K562 (cell line): ENCODE measurements around the gene AHCYL1. TPM values are rescaled to one million over a fixed set of nuclear protein-coding genes. Genes with fewer than 3 reads are reported as not detected.

Source experiments
- ATAC-seq: fragments of 200-7000 bp; cut with Tn5 transposase; 3 replicates; pipeline ENCODE4 v1.9.1; 2020; ENCODE audit warnings: moderate library complexity
- BruUV-seq: library from RNA; stranded (reverse); fragments of 400-500 nt; replicated peaks from 2 replicates; lab custom pipeline; 2021; lab: Mats Ljungman, UMichigan
- CTCF ChIA-PET: fragments of 300-600 bp; formaldehyde crosslinking; extraction: SDS; loops from one replicate; lab custom pipeline; 2021; ENCODE audit warnings: low intra/inter-chr PET ratio; lab: Yijun Ruan, JAX
- POLR2A ChIA-PET: fragments of 300-600, 350-650 bp; sonication (Branson Sonifier 250); formaldehyde crosslinking; extraction: SDS; loops from one replicate; lab custom pipeline; 2021; ENCODE audit warnings: antibody characterized with exemption, inconsistent platforms; lab: Yijun Ruan, JAX
- DNase-seq, 4 experiments: peaks; one replicate each; pipeline versions ENCODE4 v3.0.0 to v3.0.0-alpha.2; 2011 to 2018; ENCODE audit warnings: low spot score in 3 of 4, mixed read lengths in 3 of 4; ENCODE audit errors: extremely low read depth in 1 of 4
- FAIRE-seq: peaks from 2 replicates; lab custom pipeline; 2011; peaks lifted over from hg19 to GRCh38; lab: Jason Lieb, UNC
- H2AFZ ChIP-seq: 2 replicates; pipeline ENCODE4 v1.6.0; 2011; ENCODE audit warnings: low read depth, low read length, control low read depth, inconsistent platforms
- H3K27ac ChIP-seq: fragments of 200-600 bp; 3 replicates; pipeline ENCODE4 v1.8.0; 2011; ENCODE audit warnings: low read depth, mild to moderate bottlenecking, control low read depth, inconsistent platforms, low read length, moderate library complexity, mixed read lengths; ENCODE audit errors: extremely low read depth
- H3K27me3 ChIP-seq, 2 experiments: fragments of 300-600 bp in 1 of 2; 2 replicates in 1 of 2; 3 replicates in 1 of 2; pipeline versions ENCODE4 v1.6.0 to v1.8.0; 2011; ENCODE audit warnings: inconsistent platforms in 2 of 2, low read length in 2 of 2, mild to moderate bottlenecking in 1 of 2, mixed read lengths in 1 of 2, moderate library complexity in 1 of 2; ENCODE audit not compliant: control insufficient read depth in 2 of 2, insufficient read depth in 2 of 2
- H3K36me3 ChIP-seq: fragments of 300-600 bp; 3 replicates; pipeline ENCODE4 v1.8.0; 2011; ENCODE audit warnings: mild to moderate bottlenecking, low read length, inconsistent platforms; ENCODE audit not compliant: control insufficient read depth, insufficient read depth
- H3K4me1 ChIP-seq, 2 experiments: fragments of 200-600 bp in 1 of 2; replicated peaks in 1 of 2; 2 replicates in 1 of 2; 3 replicates in 1 of 2; pipeline versions ENCODE4 v1.5.1 to v1.8.0; 2011; ENCODE audit warnings: inconsistent platforms in 2 of 2, low read length in 2 of 2, mild to moderate bottlenecking in 1 of 2, mixed read lengths in 1 of 2, moderate library complexity in 1 of 2; ENCODE audit not compliant: control insufficient read depth in 2 of 2, insufficient read depth in 2 of 2
- H3K4me2 ChIP-seq: 2 replicates; pipeline ENCODE4 v1.6.1; 2011; ENCODE audit warnings: low read length, control low read depth, inconsistent platforms, mixed read lengths; ENCODE audit not compliant: insufficient read depth
- H3K4me3 ChIP-seq: fragments of 200-600 bp; sonication (generic), shearing (Covaris generic); 2 replicates; pipeline ENCODE4 v1.5.1; 2016; ENCODE audit warnings: control low read depth, inconsistent platforms
- H3K79me2 ChIP-seq: fragments of 200-600 bp; 3 replicates; pipeline ENCODE4 v1.8.0; 2011; ENCODE audit warnings: low read length, inconsistent platforms; ENCODE audit not compliant: control insufficient read depth, insufficient read depth
- H3K9ac ChIP-seq, 2 experiments: 2 replicates each; pipeline versions ENCODE4 v1.6.0 to v1.6.1; 2011; ENCODE audit warnings: low read depth in 2 of 2, low read length in 2 of 2, control low read depth in 1 of 2, inconsistent platforms in 1 of 2, mild to moderate bottlenecking in 1 of 2, mixed read lengths in 1 of 2; ENCODE audit not compliant: insufficient read depth in 1 of 2
- H3K9me1 ChIP-seq: one replicate; pipeline ENCODE4 v1.6.0; 2011; ENCODE audit warnings: inconsistent platforms, mild to moderate bottlenecking, low read length, moderate library complexity; ENCODE audit not compliant: control insufficient read depth, insufficient read depth
- H3K9me3 ChIP-seq: replicated peaks from 2 replicates; pipeline ENCODE4 v1.5.1; 2011; ENCODE audit warnings: low read depth, low read length, inconsistent platforms; ENCODE audit not compliant: control insufficient read depth, insufficient read depth
- H4K20me1 ChIP-seq: replicated peaks from 2 replicates; pipeline ENCODE4 v1.6.1; 2011; ENCODE audit warnings: low read length, inconsistent platforms, mixed read lengths; ENCODE audit not compliant: control insufficient read depth, insufficient read depth
- ARID1B ChIP-seq: fragments of 450-650 bp; IDR thresholded peaks from 2 replicates; pipeline ENCODE4 v1.6.1; 2016; ENCODE audit warnings: antibody characterized with exemption, mild to moderate bottlenecking, inconsistent platforms
- BDP1 ChIP-seq: IDR thresholded peaks from 3 replicates; pipeline ENCODE4 v1.6.1; 2011; ENCODE audit not compliant: insufficient read length, insufficient read depth
- GATA2 ChIP-seq: sonication (generic); formaldehyde crosslinking; IDR thresholded peaks from 2 replicates; pipeline ENCODE4 v1.4.0; 2020; ENCODE audit warnings: mild to moderate bottlenecking, missing genetic modification reagents
- HNRNPH1 ChIP-seq: fragments of 200-400 bp; formaldehyde crosslinking; optimal IDR thresholded peaks from 2 replicates; pipeline ENCODE3; 2017; ENCODE audit warnings: low read depth, mild to moderate bottlenecking, low read length, moderate library complexity
- IRF2 ChIP-seq: sonication (generic); formaldehyde crosslinking; IDR thresholded peaks from 2 replicates; pipeline ENCODE4 v1.8.1; 2022; ENCODE audit warnings: mild to moderate bottlenecking, missing genetic modification reagents
- KLF1 ChIP-seq: fragments of 450-650 bp; IDR thresholded peaks from 2 replicates; pipeline ENCODE4 v1.6.1; 2016; ENCODE audit warnings: missing genetic modification characterization, missing compliant biosample characterization
- MED1 ChIP-seq: sonication (generic); formaldehyde crosslinking; IDR thresholded peaks from 2 replicates; pipeline ENCODE4 v1.8.1; 2023; ENCODE audit warnings: missing genetic modification reagents, borderline replicate concordance
- MXD1 ChIP-seq: fragments of 250-450 bp; sonication (Bioruptor Pico); IDR thresholded peaks from 2 replicates; pipeline ENCODE4 v1.8.0; 2021; ENCODE audit warnings: borderline replicate concordance, mild to moderate bottlenecking, moderate library complexity; ENCODE audit not compliant: poor library complexity, severe bottlenecking
- MYBL2 ChIP-seq, 2 experiments: fragments of 450-650 bp in 1 of 2; sonication (generic) in 1 of 2; formaldehyde crosslinking in 1 of 2; IDR thresholded peaks; 2 replicates each; pipeline versions ENCODE4 v1.6.1 to v1.8.1; 2017 to 2022; ENCODE audit warnings: borderline replicate concordance in 1 of 2, inconsistent platforms in 1 of 2, low read depth in 1 of 2, mild to moderate bottlenecking in 1 of 2, missing genetic modification reagents in 1 of 2, moderate library complexity in 1 of 2
- NUFIP1 ChIP-seq: fragments of 450-650 bp; IDR thresholded peaks from 2 replicates; pipeline ENCODE4 v1.6.1; 2018; ENCODE audit not compliant: partially characterized antibody
- OTX1 ChIP-seq: fragments of 450-650 bp; formaldehyde crosslinking; IDR thresholded peaks from 2 replicates; pipeline ENCODE4 v1.4.0; 2022; ENCODE audit warnings: mild to moderate bottlenecking
- U2AF1 ChIP-seq: fragments of 200-400 bp; formaldehyde crosslinking; optimal IDR thresholded peaks from 2 replicates; pipeline ENCODE3; 2017; ENCODE audit warnings: mild to moderate bottlenecking, low read depth, low read length, moderate library complexity
- XRCC5 ChIP-seq: fragments of 200-400 bp; formaldehyde crosslinking; IDR thresholded peaks from 2 replicates; pipeline ENCODE4 v1.6.1; 2017; ENCODE audit warnings: low read depth, mild to moderate bottlenecking, low read length
- ZNF174 ChIP-seq: fragments of 250-450 bp; sonication (Bioruptor Pico); IDR thresholded peaks from 2 replicates; pipeline ENCODE4 v1.4.0; 2020; ENCODE audit warnings: mild to moderate bottlenecking
- ZNF224 ChIP-seq: sonication (generic); formaldehyde crosslinking; IDR thresholded peaks from 2 replicates; pipeline ENCODE4 v1.8.0; 2022; ENCODE audit warnings: mild to moderate bottlenecking, missing genetic modification reagents
- ZNF274 ChIP-seq: IDR thresholded peaks from 2 replicates; pipeline ENCODE4 v1.6.1; 2011; ENCODE audit warnings: low read depth, mild to moderate bottlenecking, low read length, moderate library complexity, borderline replicate concordance
- ZNF639 ChIP-seq, 2 experiments: fragments of 200-800 bp in 1 of 2; sonication (Bioruptor generic) in 1 of 2; sonication (generic) in 1 of 2; formaldehyde crosslinking in 1 of 2; IDR thresholded peaks in 1 of 2; conservative IDR thresholded peaks in 1 of 2; 2 replicates each; pipeline versions ENCODE4 v1.5.0 to v1.6.1; 2016 to 2020; ENCODE audit warnings: missing compliant biosample characterization in 1 of 2, missing genetic modification characterization in 1 of 2, missing genetic modification reagents in 1 of 2
- ZNF668 ChIP-seq: fragments of 250-450 bp; sonication (Bioruptor Pico); IDR thresholded peaks from 2 replicates; pipeline ENCODE4 v1.8.0; 2022; ENCODE audit warnings: mild to moderate bottlenecking, inconsistent platforms
- WGBS: fragments of 100-300 bp; shearing (Covaris generic); methylation state at CpG from one replicate; pipeline ENCODE4 v1.1.6; 2016; ENCODE audit warnings: low coverage, mixed read lengths; ENCODE audit not compliant: insufficient coverage; ENCODE audit errors: missing lambda C conversion rate; 5-methylcytosine and 5-hydroxymethylcytosine counted together
- in situ Hi-C: fragments of 300-500 bp; cut with MboI; formaldehyde crosslinking; loops from 4 replicates; pipeline ENCODE4 v1.15.0; 2018; ENCODE audit warnings: inconsistent platforms, mixed read lengths
- intact Hi-C: fragments of 100-400 bp; cut with micrococcal nuclease; formaldehyde crosslinking; loops from 2 replicates; pipeline ENCODE4 v1.14.2; 2022
- polyA plus RNA-seq, 8 experiments: library from polyadenylated mRNA; depleted of rRNA in 4 of 8; stranded (reverse) in 5 of 8; unstranded in 3 of 8; fragments of >200 nt; fragmentation: Nextera tagmentation in 2 of 8; fragmentation: Illumina TruSeq in 1 of 8; extraction: Ambion mirVana in 2 of 8; extraction: Trizol in 1 of 8; gene quantifications; 2 replicates each; pipeline versions ENCODE4 v1.2.1 to v1.2.3, GENCODE V29; 2011 to 2014; ENCODE audit warnings: inconsistent platforms in 1 of 8, missing spikeins in 1 of 8
- total RNA-seq, 7 experiments: library from RNA; depleted of rRNA in 6 of 7; stranded (reverse); fragments of >200 nt in 6 of 7; fragmentation: Illumina TruSeq in 2 of 7; extraction: Trizol in 2 of 7; gene quantifications; 2 replicates each; pipeline versions ENCODE4 v1.2.1 to v1.2.3, GENCODE V29; 2011 to 2021; ENCODE audit warnings: low replicate concordance in 1 of 7

AHCYL1 gene
- total and polyA plus RNA-seq, 9 of the 15 experiments (the other 6 are each of a cell fraction or from before 2014, with no cell fraction given) = 27.3 to 118 (median 44.5) TPM

DNA sequence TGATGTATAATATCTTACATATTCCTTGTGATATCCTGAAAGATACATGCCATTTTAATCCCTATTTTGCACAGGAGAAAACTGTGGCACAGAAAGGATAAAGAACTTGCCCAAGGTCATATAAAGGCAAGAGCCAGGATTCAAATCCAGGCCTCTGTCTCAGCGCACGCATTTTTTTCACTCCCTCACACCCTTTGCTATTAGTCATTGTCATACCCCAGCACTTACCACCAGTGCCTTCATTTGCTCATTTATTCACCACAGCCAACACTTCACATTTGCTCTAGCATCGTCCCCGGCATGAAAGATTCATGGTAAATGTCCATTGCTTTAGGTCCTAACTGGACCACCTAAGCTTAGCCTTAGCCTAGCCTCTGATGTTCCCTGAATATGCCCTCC lies 71.7 kb downstream of the AHCYL1 start:
- FAIRE-seq = no peak
- H3K9me3 ChIP-seq = no peaks in the 10 kb centered on the region
- H3K36me3 ChIP-seq = peaks cover 71% of the 10 kb centered on the region
- DNase-seq = no peak
- intact Hi-C loops (loop anchor here (10.0 kb wide), 1 partner anchor 409 kb away; no protein-coding TSS in a partner anchor), in situ Hi-C loops (no loop called here)
- peaks cover 24 to 29% of the 10 kb centered on the region in 2 experiments for H3K4me1 ChIP-seq
- ATAC-seq = no peak
- TF ChIP-seq GATA2 (CRISPR knock-in tag) (no peak), OTX1 (CRISPR knock-in tag) (no peak), IRF2 (CRISPR knock-in tag) (no peak), ZNF668 (no peak), MED1 (no peak), ZNF639 (CRISPR knock-in tag; conservative IDR thresholded peaks at IDR 0.05 in 1 of 2, IDR thresholded peaks at IDR 0.05 in 1 of 2) (no peak), MYBL2 (IDR thresholded peaks at IDR 0.05; ENCODE audit: low read depth) (no peak), MYBL2 (CRISPR knock-in tag; IDR thresholded peaks at IDR 0.05; ENCODE audit: borderline replicate concordance) (no peak), U2AF1 (no peak), ZNF174 (CRISPR knock-in tag) (no peak), ZNF224 (no peak), XRCC5 (no peak), KLF1 (tag) (no peak), HNRNPH1 (no peak), NUFIP1 (no peak), ZNF274 (no peak), BDP1 (no peak), ARID1B (no peak), MXD1 (CRISPR knock-in tag) (no peak)
- POLR2A ChIA-PET = interaction anchor here (0.6 to 18.1 kb wide), 3 partner anchors 20 to 488 kb away, joined by 3 to 200 read pairs (median 3); partner anchors contain the start of gene STRIP1
- H3K79me2 ChIP-seq = no peaks in the 10 kb centered on the region
- H3K27me3 ChIP-seq = no peaks in the 10 kb centered on the region
- WGBS = 87% methylated on average over 4 of the region's 4 CpGs
- BruUV-seq = TSS peak; percentile 12
- H2AFZ ChIP-seq = no peak overlapping the region
- no peak overlapping the region for H3K4me2 ChIP-seq
- peaks cover 12% of the 10 kb centered on the region for H3K9me1 ChIP-seq
- CTCF ChIA-PET = no interaction called here
- no peak overlapping the region for H3K9ac ChIP-seq
- peaks cover 39% of the 10 kb centered on the region for H4K20me1 ChIP-seq
- H3K4me3 ChIP-seq = no peak overlapping the region
- no peak overlapping the region for H3K27ac ChIP-seq
